HG03175 (cell line): Measurements from ENCODE around the gene M1AP.

Experiments used
- ATAC-seq: cut with Tn5 transposase; IDR thresholded peaks from one replicate; pipeline ENCODE4 v1.9.1; 2021; ENCODE audit warnings: mild to moderate bottlenecking, moderate library complexity; ENCODE audit not compliant: unreplicated experiment

Gene M1AP

DNA sequence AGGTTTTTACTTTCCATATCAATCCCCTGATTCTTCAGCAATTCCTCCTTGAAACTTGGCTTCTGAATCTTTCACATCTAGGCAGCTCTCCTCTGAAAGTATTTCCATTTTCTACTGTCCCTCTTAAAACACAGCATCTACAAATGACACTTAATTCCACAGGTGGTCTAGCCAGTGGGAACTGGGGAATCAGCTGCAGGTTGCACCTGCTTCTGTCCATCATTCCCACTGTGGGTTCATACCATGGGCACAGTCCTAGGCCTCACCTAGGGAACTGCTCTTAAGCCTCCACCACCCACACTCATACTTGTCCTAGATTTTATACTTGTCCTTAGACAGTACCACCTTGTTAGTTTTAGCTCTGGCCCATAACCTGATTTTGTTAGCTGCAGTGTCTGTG, 96.6 kb downstream of the M1AP start:
- ATAC-seq: no peak

DNA sequence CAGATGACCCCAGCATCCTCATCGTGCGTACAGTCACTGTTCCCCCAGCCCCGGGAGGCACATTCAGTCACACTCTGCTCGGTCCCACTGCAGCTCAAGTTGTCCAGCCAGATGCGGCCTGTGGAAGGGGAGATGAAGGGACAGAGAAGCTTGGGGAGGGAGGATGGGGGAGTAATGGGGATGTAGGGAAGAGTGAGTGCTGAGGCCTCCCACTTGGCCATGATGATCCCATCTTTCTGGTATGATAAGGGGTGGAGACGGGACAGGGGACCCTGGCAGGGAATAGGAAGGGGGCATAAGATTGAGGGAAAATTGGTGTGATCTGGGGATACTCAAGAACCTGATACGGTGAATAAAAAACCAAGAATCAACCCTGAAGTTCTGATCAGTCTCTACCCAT, 97.9 kb downstream of the M1AP start:
- ATAC-seq: no peak

DNA sequence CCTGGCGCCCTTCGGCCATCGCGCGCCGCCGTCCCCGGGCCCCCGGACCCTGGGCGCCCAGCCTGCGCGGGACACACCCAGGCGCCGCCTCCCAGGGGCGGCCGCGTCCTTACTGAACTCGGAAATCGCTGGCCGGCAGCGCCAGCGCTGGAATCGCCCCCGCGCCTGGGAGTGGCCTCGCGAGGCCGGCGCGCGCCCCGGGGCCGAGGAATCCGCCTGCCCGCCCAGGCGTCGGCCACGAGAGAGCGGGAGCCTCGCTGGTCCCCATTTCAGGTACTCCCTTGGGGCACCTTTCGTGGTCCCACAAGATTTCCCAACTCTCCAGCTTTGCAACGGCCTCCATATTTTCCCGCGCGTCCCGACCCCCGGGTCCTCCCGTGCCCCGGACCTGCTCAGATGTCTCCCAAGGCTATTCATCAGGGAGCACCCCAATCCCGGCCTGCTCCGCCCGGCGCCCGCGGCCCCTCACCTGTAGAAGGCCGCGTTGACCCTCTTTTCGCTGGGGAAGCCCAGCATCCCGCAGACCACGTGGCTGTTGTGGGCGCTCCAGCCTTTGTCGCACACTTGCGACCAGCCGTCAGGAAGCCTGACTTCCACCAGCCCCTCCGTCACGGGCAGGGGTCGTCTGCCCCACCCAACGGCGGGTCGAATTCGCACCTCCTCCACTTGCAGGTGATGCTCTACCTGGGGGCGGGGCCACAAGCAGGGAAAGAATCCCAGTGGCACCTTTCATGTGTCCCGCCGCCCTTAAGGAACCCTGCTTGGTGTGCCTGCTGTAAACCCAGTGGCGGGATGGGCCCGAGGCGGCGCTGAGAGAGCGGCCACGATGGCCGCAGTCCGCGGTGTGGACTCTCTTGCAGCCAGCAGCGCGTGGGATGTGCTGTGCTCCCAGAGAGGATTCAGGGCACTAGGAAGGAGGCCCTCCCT, 99.0 kb downstream of the M1AP start:
- no peak for ATAC-seq

DNA sequence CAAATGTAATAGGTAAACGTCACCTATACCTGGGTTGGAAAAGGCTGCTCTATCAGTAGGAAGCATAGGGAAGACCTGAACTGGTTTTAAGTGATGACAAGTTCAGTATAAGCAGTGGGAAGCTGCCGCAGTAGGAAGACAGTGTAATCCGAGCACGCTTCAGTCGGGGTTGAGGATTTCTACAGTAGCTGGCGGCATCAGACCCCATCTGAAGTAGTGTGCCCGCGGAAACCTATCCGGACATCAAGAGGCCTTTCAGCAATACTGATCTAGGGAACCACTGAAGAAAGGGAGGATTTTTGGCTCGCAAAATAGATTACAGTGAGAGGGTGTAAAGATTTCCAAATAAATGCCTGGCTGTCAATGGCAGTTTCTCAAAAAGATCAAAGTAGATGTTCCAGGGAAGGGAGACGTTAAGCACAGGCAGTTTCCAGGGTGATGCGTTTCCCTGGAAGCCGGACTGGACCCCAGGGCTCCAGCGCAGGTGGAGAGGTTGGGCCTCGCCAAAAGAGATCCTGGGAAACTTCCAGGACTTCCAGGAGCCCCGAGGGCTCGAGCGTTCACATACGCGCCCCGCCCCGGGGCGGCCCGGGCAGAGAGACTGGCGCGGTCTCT, 99.7 kb downstream of the M1AP start:
- no peak for ATAC-seq

DNA sequence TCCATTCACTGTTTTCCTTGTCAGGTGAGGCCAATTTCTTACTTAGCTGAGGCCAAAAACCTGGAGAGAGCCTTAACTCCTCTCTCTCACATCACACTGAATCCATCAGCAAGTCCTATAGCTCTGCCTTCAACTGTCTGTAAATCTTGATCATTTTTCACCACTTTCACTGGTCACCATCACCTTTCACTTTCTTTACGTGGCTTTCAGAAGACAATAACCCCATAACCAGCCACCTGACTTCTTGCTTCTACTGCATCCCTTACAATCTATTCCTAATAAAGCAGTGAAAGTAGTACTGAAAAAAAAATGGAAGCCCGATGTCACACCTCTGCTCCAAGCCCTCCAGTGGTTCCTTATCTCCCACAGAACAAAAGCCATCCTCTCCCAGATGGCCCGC, 102.1 kb downstream of the M1AP start:
- ATAC-seq: no peak

DNA sequence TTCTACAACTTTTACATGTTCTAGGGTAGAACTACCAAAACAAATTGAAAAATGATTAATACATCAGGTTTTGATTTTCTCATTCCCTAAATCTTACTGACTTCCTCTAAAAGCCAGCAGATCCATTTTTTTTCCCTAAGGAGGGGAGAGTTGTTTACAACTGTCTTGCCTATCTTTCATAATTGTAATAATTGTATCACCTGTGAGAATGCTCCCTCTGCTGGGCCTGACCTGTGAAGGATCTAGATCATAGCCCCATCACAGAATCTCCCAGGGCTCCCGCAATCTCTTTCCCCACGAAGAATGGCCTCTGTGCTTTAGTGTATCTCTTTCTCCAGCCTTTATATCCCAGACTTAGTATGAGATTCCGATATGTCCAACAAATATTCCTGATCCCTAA, 103.5 kb downstream of the M1AP start:
- ATAC-seq: no peak

DNA sequence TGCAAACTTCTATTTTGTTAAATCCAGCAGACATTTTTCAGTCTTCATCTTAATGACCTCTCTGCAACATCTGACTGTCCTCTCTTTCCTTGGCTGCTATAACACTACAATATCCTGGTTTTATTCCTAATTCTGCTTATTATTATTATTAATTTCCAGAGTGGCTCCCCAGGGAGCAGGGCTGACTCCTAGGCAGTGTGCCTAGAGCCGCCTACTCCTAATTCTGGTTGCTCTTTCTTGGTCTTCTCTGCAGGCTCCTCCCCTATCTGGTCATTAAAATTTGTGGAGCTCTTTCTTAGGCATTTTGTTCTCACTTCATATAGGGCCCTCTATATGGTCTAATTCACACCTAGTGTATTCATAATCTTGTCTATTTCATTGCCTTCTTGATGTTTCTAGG, 105.2 kb downstream of the M1AP start:
- no peak for ATAC-seq

DNA sequence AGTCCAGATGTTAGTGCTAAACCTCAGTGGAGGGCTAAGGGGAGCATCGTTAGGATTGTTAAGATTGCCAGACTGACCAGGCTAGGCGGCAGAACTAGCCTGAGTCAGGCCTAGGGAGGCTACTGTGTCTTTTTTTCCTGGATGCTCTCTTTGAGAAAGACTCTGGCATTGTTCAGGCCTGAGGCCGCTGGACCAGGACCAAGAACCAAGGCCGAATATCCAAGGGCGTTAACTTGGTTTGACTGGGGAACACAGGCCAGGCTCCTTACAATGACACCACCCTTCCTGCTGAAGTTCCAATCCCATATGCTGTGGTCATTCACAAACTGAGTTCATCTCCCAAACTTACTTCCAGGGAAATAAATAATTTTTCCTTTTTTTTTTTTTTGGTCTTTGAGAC, 107.8 kb downstream of the M1AP start:
- no peak for ATAC-seq

DNA sequence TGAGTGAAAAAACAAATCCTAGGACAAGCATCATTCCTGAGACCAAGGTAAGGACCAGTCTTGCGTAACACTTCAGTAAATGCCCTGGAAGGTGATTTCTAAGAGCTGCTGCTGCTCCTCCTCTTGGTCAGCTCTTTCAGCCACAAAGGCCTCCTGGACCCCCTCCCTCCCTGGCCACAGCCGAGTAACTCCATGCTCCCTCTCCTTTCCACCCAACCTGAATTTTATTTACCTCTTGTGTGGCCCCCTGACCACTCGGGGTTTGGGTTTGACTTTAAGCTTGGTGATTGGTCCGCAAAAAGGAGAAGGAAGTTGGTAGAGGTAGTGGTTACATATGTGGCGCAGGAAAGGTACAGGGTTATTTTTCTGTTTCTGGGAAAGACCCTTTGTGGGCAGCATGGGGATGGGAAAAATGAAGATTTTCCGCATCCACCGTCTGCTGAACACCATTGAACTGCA, 109.2 kb downstream of the M1AP start:
- ATAC-seq: no peak

DNA sequence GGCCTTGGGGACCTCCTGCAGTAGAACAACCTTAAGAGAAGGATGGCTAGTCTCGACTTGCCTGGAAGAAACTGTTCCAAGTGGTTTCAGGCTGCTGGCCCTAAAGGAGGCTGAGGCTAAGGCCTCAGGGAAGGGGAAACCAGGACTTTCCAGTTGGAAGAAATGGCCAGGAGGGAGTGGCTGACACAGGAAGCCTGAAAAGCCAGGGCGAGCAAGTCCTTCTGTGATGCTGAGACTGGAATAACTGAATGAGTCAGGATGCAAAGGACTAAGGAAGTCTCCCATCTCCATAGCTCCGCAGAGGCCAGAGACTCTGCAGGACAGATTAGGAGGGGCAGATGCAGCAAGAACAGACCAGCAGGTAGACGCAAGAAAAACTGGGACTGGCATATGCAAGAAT, 111.0 kb downstream of the M1AP start:
- no peak for ATAC-seq

DNA sequence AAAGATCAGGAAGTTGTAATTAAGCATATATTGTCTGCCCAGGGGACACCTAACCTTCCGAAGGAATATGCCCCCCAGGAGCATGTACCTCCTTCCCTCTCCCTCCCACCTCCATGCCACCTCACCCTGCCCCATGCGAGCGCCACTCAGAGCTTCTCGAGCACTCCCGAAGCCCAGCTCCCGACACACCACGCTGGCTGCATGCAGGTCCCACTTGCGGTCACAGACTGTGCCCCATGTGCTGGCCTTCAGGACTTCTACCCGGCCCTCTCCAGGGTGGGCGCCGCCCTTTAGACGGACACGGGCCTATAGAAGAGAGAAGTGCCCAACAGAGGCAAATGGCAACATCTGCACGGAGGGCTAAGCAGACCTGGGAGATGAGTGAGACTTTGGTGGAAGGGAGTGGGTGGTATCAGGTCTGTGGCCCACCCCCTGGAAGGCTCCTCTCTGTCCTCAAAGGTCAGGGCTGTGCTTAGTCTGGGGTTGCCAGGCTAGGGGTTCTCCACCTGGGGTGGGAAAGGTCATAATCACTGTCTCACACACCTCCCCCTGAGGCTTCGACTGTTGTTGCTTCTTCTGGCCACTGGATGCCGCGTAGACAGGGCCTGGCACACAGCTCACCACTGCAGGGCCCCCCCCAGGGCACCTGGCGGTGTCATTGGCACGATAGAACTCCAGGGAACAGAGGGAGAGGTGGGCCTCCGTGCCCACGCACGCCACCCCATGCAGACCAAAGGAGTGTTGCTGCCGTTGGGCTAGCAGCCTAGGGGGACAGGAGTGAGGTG, 111.8 kb downstream of the M1AP start:
- no peak for ATAC-seq

DNA sequence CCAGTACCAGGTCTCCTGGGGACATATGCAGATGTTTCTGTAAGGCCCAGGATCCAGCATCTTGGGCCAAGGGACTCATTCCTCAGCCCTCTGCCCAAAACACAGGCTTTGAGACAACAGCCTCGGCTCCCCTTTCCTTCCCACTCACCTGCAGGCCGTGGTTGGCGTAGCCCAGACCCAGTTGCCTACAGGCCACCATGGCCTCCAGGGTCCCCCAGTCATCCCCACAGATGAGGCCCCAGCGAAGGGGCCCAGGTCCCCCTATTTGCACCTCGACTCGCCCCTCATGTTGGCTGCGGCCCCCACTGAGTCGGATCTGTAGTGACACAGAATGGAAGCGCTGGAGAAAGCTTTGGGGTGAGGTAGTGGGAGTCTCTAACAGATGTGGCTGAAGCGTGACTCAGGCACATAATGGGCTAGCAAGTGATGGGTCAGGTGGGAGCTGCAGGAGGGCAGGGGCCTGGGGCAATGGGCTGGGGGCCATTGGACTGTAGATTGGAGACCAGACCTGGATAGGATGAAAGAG, 112.6 kb downstream of the M1AP start:
- ATAC-seq: no peak

DNA sequence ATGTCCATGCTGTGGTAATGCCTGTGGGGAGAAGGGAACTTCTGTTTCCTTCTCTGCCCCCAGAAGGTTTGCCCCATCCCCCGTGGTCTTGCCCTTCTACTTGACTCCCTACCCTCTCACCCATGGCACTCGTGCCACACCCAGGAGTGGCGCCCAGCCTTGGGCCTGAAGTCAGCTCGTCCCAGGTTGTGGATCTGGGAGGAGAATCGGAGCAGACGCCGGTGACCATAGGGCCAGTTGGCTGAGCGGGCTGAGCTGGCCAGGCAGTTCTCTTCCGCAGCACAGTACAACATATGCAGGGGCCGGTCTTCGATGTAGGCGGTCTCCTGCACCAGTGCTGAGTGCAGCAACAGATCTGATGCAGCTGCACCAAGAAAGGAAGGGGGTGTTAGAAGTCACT, 113.7 kb downstream of the M1AP start:
- ATAC-seq: no peak

DNA sequence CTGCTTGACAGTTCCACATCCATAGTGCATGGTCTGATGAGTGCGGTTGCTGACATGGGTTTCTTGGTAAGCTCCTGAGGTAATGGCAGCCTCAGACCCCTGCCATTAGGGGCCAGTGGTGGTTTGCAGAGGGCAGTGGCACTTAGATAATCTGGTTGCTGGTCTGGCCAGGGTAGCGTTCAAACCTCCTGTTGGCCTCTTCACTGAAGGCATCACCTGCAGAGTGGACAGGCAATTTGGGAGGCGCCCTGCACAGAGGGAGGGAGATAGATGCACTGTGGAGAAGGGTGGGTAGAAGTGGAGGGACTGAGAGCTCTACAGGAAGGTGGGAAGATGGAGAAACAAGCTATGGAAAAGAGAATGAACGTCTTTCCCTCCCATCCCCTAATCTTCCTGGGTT, 114.7 kb downstream of the M1AP start:
- ATAC-seq: no peak

DNA sequence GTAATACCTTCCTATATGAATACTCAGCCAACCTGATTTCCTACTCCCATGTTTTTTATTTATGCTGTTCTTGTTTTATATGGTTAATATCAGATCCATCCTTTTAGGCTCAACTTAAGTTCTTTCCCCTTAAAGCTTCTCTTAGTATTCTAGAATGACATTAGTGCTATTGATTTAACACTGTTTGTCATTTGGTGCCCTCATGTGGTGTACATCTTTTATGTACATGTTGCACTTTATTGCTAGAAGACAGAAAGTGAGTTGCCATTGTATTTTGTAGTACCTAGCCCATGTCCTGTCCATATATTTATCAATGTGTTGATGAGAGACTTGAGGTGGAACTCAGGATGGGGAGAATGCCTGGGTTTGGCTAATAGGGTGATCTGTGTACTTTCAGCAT, 115.9 kb downstream of the M1AP start:
- no peak for ATAC-seq

DNA sequence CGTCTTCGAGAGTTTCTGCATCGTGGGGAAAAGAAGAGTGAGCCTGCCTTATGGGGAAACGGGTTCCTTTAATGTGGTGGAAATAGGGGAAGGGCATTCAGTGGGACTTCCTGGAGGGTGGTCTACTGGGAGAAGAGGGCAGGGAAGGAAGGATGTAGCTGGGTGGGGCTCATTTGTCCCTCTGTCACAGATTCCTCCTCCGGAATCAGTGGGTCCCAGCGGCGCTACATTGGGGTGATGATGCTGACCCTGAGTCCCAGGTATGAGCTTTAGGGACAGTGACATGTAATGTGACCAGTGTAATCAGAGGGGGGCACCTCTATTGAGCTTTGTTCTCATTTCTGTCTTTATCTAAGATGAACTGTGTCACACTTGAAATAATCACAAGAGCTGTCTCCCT, 116.5 kb downstream of the M1AP start:
- no peak for ATAC-seq

DNA sequence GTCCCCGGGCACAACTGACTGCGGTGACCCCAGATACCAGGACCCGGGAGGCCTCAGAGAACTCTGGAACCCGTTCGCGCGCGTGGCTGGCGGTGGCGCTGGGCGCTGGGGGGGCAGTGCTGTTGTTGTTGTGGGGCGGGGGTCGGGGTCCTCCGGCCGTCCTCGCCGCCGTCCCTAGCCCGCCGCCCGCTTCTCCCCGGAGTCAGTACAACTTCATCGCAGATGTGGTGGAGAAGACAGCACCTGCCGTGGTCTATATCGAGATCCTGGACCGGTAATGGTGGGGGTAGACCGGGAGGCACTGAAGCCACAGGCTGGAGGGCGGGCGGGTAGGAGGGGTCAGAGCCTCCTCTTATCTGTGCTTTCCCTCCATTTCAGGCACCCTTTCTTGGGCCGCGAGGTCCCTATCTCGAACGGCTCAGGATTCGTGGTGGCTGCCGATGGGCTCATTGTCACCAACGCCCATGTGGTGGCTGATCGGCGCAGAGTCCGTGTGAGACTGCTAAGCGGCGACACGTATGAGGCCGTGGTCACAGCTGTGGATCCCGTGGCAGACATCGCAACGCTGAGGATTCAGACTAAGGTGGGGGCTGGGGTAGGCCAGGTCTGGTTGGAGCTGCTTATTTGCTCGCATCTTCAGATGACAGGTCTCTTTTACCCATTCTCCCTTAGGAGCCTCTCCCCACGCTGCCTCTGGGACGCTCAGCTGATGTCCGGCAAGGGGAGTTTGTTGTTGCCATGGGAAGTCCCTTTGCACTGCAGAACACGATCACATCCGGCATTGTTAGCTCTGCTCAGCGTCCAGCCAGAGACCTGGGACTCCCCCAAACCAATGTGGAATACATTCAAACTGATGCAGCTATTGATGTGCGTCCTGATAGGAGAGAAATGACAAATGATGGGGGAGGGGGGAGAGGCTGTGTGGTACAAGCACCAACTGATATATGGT, 117.6 kb downstream of the M1AP start:
- peak; percentile 27 for ATAC-seq

DNA sequence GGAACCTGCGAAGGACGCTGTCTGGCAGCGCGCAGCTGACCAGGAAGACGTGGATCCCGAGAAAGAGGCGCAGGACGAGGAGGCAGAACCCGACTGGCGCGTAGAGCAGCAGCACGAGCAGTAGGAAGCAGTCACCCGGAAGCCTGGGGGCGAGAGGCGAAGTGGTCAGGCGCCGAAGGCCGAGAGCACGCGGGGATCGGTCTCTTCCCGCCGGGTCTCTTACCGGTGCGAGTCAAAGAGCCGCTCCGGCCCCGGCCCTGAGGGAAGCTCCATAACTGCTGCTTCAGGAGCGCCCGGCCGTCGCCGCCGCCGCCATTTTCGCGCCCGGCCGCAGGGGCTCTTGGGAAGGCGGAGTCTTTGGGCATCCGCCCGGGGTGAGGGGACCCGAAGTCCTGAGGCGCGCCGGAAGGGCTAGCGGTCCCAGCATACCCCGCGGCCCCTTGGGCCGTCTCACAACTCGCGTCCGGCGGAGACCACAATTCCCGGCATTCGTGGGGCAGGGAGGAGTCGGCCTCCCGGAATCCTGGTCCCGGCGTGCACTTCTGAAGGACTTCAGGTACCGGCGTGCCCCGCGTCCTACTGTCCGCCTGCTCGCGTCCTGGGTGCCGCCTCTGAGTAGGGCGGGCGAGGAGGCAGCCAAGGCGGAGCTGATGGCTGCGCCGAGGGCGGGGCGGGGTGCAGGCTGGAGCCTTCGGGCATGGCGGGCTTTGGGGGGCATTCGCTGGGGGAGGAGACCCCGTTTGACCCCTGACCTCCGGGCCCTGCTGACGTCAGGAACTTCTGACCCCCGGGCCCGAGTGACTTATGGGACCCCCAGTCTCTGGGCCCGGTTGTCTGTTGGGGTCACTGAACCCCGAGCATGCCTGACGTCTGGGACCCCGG, 118.5 kb downstream of the M1AP start, which contains the start of the genes AUP1 and HTRA2:
TSS of gene AUP1 (minus strand) at position 350 of the 882 bp plus-strand sequence. CDS start at position 273, 77 bp downstream.
TSS of gene HTRA2 (plus strand) at position 577 of the 882 bp plus-strand sequence. CDS start at position 651, 74 bp downstream.
- peak; percentile 83 for ATAC-seq
